Measurements from ENCODE around the gene PRKAG2. TPM values are rescaled to one million over a fixed set of nuclear protein-coding genes. Genes with fewer than 3 reads are reported as not detected.

The PRKAG2 gene
- total RNA-seq (2021; fragmentation: NEBNext Ultra II Directional; extraction: Animal tissue kit (Norgen Biotek cat#: 25700)) (18.1 and 21.2 TPM in 2 replicates), polyA plus RNA-seq (2011; rRNA removed) (5.4 and 7.5 TPM in 2 replicates), polyA minus RNA-seq (2011; rRNA and poly(A)+ RNA removed) (5.3 and 7.7 TPM in 2 replicates)
- polyA plus RNA-seq (2011; cell fraction: cytosol; rRNA removed): 10.7 TPM
- polyA plus RNA-seq (2011; cell fraction: nucleus; rRNA removed): 4.9 TPM
- polyA plus RNA-seq (2012, experiment 1 of 2): 10.7 to 13.6 TPM (median 12.0 TPM) in 4 replicates
- polyA plus RNA-seq (2012, experiment 2 of 2): 5.8 TPM
- polyA plus RNA-seq (2013, experiment 1 of 2): 14.0 TPM
- polyA plus RNA-seq (2013, experiment 2 of 2): 13.6 TPM
- polyA minus RNA-seq (2011; cell fraction: cytosol; rRNA and poly(A)+ RNA removed): 3.5 TPM
- 6.3 TPM for polyA minus RNA-seq (2011; cell fraction: nucleus; rRNA and poly(A)+ RNA removed)
- long read RNA-seq, experiment 1, partial matches to known transcripts: 1 of 13 reads
- long read RNA-seq, experiment 1, other reads (novel, unspliced or antisense): 7 of 13 reads
- long read RNA-seq, experiment 2, partial matches to known transcripts: 8 of 11 reads
- long read RNA-seq, experiment 2, other reads (novel, unspliced or antisense): 1 of 11 reads

DNA sequence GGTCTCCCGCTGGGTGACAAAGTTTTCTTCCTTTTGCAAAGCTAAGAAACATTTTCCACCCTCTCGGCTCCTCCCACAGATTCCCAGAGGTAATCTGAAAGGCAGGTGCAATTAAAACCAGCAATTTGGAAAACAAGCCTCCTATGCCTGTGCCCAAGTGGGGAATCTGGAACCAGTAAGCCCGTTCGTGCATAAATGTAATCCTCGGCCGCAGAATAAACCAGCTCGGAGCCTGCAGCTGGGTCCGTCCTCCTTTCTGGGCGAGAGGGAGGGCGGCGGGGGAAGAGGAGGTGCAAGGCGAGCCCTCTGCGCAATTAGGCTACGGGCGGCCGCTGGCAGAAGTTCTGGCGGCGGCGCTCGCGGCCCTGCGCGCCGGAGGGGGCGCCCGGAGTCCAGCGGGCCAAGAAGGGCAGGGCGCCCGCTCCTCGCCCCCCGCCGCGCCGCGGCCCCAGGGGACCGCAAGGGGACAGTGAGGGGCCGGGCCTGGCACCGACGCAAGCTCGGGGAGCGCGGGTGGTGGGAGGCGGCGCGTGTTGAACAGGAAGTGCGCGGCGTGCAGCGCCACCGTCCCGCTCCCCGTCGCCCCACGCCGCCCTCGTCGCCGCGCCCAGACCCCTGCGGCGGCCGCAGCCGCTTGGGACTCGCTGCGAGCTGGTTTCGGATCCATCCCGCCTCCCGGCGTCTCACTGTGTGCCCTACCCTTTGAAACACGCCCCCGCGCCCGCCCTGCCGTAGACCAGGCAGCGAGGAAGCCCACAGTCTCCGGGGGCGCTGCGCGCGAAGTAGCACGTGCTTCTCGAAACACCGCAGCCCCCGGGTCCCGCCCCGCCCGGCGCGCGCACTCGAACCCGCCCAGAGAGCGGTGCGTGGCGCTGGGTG lies at the start of gene PRKAG2:
PRKAG2 (minus strand) TSS at position 217 of the 879 bp plus-strand sequence. CDS start 495 bp downstream, outside the sequence.
- H3K9ac ChIP-seq (replicated peaks in 1 of 4; ENCODE audit: extremely low read depth in 1 of 4, low read depth in 3 of 4, low read length in 3 of 4): no peak within 1 kb of the TSS
- whole genome bisulfite sequencing, 2 experiments (ENCODE audit: extremely low coverage in 1 of 2, insufficient coverage in 1 of 2, insufficient read length in 1 of 2, insufficient replicate concordance in 2 of 2, low coverage in 1 of 2, low lambda C conversion rate in 2 of 2, missing lambda C conversion rate in 1 of 2): 4% methylated on average over 29 of the region's 95 CpGs; no CpG with 5 or more reads in 1 of the 2 experiments
- no peak for FAIRE-seq
- TF ChIP-seq SAP30 (IDR thresholded peaks at IDR 0.05; ENCODE audit: insufficient read depth, insufficient replicate concordance, low read length): no peak
- TF ChIP-seq HDAC2 (IDR thresholded peaks at IDR 0.05; ENCODE audit: borderline replicate concordance in 1 of 2, low read depth in 2 of 2, low read length in 2 of 2): no peak
- TF ChIP-seq GTF2F1 (IDR thresholded peaks at IDR 0.05; ENCODE audit: borderline replicate concordance, low read depth, low read length): no peak
- peak; percentile 95 for TF ChIP-seq KDM4A (IDR thresholded peaks at IDR 0.05; ENCODE audit: low read depth, low read length, severe bottlenecking)
- no peak for TF ChIP-seq KDM1A (IDR thresholded peaks at IDR 0.05; ENCODE audit: borderline replicate concordance, low read length)
- TF ChIP-seq BACH1 (IDR thresholded peaks at IDR 0.05; ENCODE audit: low read length): no peak

More for the DNA sequence above, at the start of gene PRKAG2:
- no peak within 1 kb of the TSS for H2BK20ac ChIP-seq (ENCODE audit: low read length)
- no peak within 1 kb of the TSS for H2BK12ac ChIP-seq (ENCODE audit: low read depth, low read length)
- H3K18ac ChIP-seq (ENCODE audit: extremely low read depth, low read length): peak within 1 kb of the TSS; percentile 83
- no peak within 1 kb of the TSS for H2AK5ac ChIP-seq (ENCODE audit: low read depth, low read length)
- H2AFZ ChIP-seq (ENCODE audit: low read length): peak within 1 kb of the TSS; percentile 1; the same call in 1 of the 2 replicates
- H3K27me3 ChIP-seq (replicated peaks in 1 of 4; ENCODE audit: control insufficient read depth in 3 of 4, extremely low read depth in 1 of 4, insufficient read depth in 3 of 4, low read length in 3 of 4): peaks cover 6 to 28% (median 19%) of the 10 kb centered on the region in 4 experiments
- no peak within 1 kb of the TSS for H2BK5ac ChIP-seq (ENCODE audit: low read depth, low read length)
- DNase-seq (ENCODE audit: low read depth in 1 of 2, low spot score in 2 of 2): no peak
- H4K91ac ChIP-seq (replicated peaks; ENCODE audit: insufficient read length, low read length): peak within 1 kb of the TSS; percentile 15
- ChIA-PET CTCF (ENCODE audit: partially characterized antibody) (no interaction called here), POLR2A (ENCODE audit: partially characterized antibody) (interaction anchor here (1.5 kb wide), 1 partner anchor 18 kb away, joined by 3 read pairs; no protein-coding TSS in a partner anchor)
- no peaks in the 10 kb centered on the region for H3K79me2 ChIP-seq (ENCODE audit: control insufficient read depth in 1 of 2, insufficient read depth in 2 of 2, low read length in 2 of 2)
- peaks cover 0 to 14% (median 4%) of the 10 kb centered on the region in 4 experiments; a peak in 6 of 7 replicates for H3K4me1 ChIP-seq (replicated peaks in 1 of 4; ENCODE audit: control insufficient read depth in 3 of 4, insufficient read depth in 4 of 4, low read length in 3 of 4)
- H3K79me1 ChIP-seq (ENCODE audit: low read depth, low read length): no peaks in the 10 kb centered on the region
- peak within 1 kb of the TSS; percentile 82 for H4K8ac ChIP-seq (ENCODE audit: extremely low read depth, insufficient read depth, low read length)
- H2BK120ac ChIP-seq (replicated peaks; ENCODE audit: low read depth, low read length): no peak within 1 kb of the TSS
- H3K4ac ChIP-seq (replicated peaks; ENCODE audit: insufficient read length, low read depth, low read length): no peak within 1 kb of the TSS
- H3K4me2 ChIP-seq (ENCODE audit: insufficient read depth in 1 of 2, low read depth in 2 of 2, low read length in 2 of 2): peak within 1 kb of the TSS; percentile 66 to 93
- peak within 1 kb of the TSS; percentile 38 to 74 (median 64) for H3K4me3 ChIP-seq (ENCODE audit: extremely low read depth in 1 of 4, insufficient read depth in 2 of 4, low read depth in 3 of 4, low read length in 4 of 4)
- H3K14ac ChIP-seq (ENCODE audit: insufficient read length): no peak within 1 kb of the TSS
- no peak within 1 kb of the TSS for H2BK15ac ChIP-seq (ENCODE audit: low read length)
- no peak within 1 kb of the TSS for H3K27ac ChIP-seq (ENCODE audit: low read depth, low read length)
- H3K56ac ChIP-seq (replicated peaks; ENCODE audit: insufficient read length, low read depth, low read length): no peak within 1 kb of the TSS
- H4K5ac ChIP-seq (ENCODE audit: insufficient read length, low read depth, low read length): no peak within 1 kb of the TSS
- no peak within 1 kb of the TSS for H3K23ac ChIP-seq (ENCODE audit: insufficient read length)
- no peaks in the 10 kb centered on the region for H3K9me3 ChIP-seq (ENCODE audit: insufficient read depth in 2 of 2, low read depth in 1 of 2, low read length in 1 of 2)
- H3K36me3 ChIP-seq (ENCODE audit: control insufficient read depth in 2 of 4, insufficient read depth in 4 of 4, low read length in 3 of 4): no peaks in the 10 kb centered on the region
- peaks cover 25% of the 10 kb centered on the region for H3K23me2 ChIP-seq (ENCODE audit: low read depth, low read length)
- H4K20me1 ChIP-seq (replicated peaks in 1 of 2; ENCODE audit: control insufficient read depth in 1 of 2, insufficient read depth in 2 of 2, low read length in 2 of 2): no peaks in the 10 kb centered on the region

Data from H1 (cell line).